ENCODE results near the gene RAET1L.

DNA sequence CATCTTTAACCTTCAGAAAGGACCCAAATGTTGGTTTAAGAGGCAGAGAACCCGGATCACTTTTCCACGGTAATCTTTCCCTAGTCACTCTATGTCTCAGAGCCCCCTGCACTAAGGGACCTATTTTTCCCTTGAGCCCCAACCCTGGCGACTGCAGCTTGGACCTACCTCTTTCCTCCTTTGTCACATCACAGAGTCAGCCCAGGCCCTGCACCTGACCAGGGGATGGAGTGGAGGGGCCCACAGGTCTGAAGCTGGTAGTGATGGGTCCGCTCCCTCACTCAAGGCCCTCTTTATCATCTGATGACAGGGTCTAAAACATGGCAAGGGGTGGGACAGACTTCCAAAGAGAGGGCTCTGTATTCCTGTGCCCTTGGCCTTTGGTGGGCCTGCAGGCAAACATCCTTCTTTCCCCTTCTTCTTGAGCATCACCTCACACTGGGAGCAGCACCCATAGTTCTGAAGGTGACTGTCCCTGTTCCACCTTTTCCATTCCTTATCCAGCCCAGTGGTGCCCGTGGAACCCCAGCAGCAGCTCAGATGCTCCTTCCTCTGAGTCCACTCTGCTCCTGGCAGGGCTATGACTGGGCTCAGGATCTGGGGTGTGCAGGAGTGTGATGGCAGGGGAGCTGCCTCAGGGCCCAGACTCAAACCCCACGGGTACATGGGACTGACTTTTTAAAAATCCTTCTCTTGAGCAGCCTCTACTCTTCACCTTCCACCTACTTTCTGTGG, 6.3 kb downstream of the RAET1L start:
- no peak for TF ChIP-seq POLR2A (IDR thresholded peaks at IDR 0.05)
- TF ChIP-seq, protein P1, sequence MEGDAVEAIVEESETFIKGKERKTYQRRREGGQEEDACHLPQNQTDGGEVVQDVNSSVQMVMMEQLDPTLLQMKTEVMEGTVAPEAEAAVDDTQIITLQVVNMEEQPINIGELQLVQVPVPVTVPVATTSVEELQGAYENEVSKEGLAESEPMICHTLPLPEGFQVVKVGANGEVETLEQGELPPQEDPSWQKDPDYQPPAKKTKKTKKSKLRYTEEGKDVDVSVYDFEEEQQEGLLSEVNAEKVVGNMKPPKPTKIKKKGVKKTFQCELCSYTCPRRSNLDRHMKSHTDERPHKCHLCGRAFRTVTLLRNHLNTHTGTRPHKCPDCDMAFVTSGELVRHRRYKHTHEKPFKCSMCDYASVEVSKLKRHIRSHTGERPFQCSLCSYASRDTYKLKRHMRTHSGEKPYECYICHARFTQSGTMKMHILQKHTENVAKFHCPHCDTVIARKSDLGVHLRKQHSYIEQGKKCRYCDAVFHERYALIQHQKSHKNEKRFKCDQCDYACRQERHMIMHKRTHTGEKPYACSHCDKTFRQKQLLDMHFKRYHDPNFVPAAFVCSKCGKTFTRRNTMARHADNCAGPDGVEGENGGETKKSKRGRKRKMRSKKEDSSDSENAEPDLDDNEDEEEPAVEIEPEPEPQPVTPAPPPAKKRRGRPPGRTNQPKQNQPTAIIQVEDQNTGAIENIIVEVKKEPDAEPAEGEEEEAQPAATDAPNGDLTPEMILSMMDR (IDR thresholded peaks at IDR 0.05): no peak
